GM15510 (cell line): ENCODE data around the gene ENTPD2.
A peak's percentile ranks its signal among the peaks of the same experiment; 100 is the strongest.

Experiments
- POLR2A ChIP-seq: IDR thresholded peaks from 3 replicates; pipeline ENCODE4 v1.6.1; 2011; ENCODE audit warnings: borderline replicate concordance; ENCODE audit not compliant: insufficient read length; ENCODE audit errors: extremely low read depth

ENTPD2 gene

GRCh38 chr9:137084526-137084925 is 30.7 kb upstream of the ENTPD2 start:
- TF ChIP-seq POLR2A, result no peak

DNA sequence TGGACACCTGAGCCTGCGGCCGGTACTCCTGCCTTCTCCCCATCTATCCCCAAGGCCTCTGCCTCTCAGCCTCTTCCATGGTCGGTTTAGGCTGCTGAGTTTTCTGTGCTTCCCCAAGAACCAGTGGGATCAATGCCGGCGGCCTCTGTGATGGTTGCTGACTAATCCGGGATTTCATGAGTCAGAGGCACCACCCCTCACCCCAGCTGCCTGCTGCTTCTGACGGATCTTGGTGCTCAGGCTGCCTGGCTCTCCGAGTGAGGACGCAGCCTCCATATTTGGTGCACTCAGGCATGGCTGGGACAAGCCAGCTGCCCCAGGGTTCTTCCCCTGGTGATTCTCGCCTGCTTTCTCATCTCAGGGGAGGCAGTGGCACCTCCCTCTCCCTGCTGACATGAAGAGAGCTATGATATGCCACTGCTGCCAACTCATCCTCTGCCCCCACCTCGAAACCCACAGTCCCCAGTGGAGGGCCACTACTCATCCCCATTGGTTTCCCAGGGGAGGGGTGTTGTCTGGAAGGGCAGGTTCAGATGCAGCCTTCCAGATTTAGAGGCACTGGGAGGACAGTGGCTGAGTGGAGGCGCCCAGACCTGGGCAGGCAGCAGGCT is 29.6 kb upstream of the ENTPD2 start:
- no peak for TF ChIP-seq POLR2A

DNA sequence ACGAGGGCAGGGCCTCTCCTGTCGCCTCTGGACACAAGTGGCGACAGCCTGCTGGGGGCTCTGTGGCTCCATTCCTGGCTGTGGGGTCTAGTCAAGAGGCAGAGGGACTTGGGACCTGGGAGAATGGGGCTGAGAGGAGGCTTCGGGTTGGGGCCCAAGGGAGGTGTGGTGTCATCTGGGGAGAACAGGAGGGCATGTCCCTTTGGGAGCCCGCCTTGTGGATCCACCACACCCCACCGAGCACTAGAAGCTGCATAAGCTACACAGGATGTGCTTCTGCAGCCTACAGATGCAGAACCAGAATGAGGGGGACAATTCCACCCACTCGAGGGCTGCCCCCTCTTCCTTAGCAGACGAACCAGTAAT is 29.0 kb upstream of the ENTPD2 start:
- TF ChIP-seq POLR2A, result no peak

DNA sequence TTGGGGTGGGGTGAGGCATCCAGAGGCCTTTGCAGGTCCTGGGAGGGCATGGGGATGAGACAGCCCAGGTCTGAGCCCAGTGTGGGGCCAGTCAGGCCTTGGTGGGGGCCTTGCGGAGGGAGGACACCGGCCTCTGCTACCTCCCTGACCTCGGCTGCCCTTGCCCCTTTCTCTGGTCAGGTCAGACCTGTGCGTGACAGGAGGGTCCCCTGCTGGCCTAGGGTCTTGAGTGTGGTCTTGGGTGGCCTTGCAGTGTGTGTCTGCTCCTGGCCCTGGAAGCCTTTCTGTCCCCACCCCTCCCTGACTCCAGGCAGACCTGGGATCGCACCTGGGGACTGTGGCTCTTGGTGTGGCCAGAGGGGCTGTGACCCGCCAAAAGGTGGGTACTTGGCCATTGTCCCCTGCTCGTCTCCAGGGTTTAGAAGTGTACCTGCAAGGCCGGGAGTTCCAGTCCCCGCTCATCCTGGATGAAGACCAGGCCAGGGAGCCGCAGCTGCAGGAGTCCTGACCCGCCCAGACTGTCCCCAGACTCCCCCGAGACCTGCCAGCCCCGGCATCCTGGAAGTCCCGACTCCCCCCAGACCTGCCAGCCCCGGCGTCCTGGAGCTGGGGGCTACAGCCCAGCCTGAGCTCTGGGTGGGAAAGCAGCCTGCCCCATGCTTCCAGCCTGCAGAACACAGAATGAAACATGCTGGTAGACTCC is 28.5 kb upstream of the ENTPD2 start:
- TF ChIP-seq POLR2A, result no peak

DNA sequence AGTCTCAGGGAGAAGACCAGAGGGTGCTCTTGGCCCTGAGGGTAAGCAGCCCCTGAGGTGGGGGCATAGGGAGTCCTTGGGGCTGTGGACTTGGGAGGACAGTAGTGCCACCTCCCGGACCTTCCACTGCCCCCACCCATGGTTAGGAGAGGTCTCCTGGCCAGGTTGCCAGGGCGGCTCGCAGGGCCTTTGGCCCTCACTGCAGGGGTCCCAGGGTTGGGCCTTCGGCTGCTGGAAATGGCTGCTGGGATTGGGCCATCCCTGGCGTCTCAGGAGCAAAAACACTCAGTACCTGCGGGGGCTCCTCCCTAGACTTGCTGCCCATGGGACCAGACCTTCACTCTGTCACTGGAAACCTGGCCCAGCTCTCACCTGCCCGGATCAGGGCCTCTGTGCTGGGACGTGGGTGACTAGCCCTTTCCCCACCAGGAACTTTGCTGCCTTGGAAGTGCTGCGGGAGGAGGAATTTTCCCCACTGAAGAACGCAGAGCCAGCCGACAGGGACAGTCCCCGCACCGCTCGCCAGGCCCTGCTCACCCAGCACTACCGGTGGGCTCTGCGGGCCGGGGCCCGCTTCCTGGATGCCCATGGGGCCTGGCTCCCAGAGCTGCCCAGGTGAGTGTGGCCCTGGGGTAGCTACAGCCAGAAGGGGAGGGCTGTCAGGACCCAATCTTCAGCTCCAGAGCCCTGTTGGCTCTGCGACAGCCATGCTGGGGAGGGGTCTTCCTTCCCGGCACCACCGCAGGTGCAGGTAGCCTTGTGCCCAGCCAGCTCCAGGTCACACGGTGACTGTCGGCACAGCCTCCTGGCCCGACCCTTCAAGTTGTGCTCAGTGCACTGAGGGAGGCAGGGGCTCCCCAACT is 26.6 kb upstream of the ENTPD2 start:
- TF ChIP-seq POLR2A, result no peak

DNA sequence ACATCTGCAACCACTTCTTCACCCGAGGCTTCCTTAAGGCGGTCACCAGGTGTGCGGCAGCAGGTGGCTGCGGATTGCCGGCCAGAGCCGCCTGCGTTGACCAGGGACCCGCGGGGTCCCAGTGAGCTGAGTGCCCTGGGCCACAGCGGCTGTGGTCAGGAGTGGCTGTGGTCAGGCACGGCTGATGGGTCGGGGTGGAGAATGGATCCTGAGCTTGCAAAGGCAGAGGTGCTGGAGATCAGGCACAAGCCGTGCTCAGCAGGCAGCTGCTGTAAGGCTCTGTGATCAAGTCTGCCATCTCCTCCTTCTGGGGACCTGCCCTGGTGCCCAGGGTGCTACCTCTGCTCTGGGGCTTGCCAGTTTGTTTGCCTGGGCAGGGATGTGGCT is 25.5 kb upstream of the ENTPD2 start:
- TF ChIP-seq POLR2A, result no peak

- no peak for TF ChIP-seq POLR2A
Observed at GRCh38 chr9:137078701-137079400, 25.0 kb upstream of the ENTPD2 start.

DNA sequence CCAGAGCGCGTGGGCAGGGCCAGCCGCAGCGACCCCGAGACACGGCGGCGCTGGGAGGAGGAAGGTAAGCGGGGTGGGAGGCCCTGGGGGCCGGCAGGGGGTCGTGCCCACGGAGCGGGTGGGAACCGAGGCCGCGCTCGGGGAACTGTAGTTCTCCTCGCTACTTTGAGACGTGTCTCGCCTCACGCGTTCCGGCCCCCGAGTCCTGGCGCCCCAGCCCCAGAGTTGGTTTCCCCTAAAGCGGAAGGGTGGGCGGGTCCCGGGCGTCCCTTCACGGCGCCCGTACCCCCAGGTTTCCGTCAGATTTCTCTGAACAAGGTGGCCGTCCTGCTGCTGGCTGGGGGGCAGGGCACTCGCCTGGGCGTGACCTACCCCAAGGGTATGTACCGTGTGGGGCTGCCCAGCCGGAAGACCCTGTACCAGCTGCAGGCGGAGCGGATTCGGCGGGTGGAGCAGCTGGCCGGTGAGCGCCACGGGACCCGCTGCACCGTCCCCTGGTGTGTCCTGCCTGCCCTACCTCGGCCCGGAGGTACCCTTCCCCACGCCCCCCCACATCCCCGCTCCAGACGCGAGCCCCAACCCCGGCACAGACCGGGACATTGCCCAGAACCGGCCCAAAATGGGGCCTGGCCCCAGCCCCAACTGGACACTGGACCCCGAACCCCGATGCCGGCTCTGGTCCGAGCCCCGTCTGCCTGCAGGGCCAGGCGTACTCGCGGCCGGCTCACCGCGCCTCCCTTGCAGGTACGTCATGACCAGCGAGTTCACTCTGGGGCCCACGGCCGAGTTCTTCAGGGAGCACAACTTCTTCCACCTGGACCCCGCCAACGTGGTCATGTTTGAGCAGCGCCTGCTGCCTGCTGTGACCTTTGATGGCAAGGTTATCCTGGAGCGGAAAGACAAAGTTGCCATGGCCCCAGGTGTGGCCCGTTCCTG is 24.2 kb upstream of the ENTPD2 start:
- TF ChIP-seq POLR2A, result no peak

- peak; percentile 71 for TF ChIP-seq POLR2A
Observed at GRCh38 chr9:137077010-137077747, 23.3 kb upstream of the ENTPD2 start, which contains the start of gene UAP1L1. UAP1L1 (plus strand) TSS chr9:137077517; CDS start chr9:137077533, 16 bp downstream.

- no peak for TF ChIP-seq POLR2A
Observed at GRCh38 chr9:137076636-137077009, 22.8 kb upstream of the ENTPD2 start.

DNA sequence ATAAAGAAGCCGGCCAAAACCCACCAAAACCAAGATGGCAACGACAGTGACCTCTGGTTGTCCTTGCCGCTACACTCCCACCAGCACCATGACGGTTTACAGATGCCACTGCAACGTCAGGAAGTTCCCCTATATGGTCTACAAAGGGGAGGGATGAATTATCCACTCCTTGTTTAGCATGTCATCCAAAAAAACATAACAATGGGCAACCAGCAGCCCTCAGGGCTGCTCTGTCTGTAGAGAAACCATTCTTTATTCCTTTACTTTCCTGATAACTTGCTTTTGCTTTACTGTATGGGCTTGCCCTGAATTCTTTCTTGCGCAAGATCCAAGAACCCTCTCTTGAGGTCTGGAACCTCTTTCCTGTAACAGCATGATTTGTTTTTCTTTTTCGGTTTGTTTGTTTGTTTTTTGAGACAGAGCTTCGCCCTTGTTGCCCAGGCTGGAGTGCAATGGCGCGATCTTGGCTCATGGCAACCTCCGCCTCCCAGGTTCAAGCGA is 21.5 kb upstream of the ENTPD2 start:
- TF ChIP-seq POLR2A, result no peak

- no peak for TF ChIP-seq POLR2A
Observed at GRCh38 chr9:137074657-137075274, 20.9 kb upstream of the ENTPD2 start.

- no peak for TF ChIP-seq POLR2A
Observed at GRCh38 chr9:137073992-137074399, 20.1 kb upstream of the ENTPD2 start.
